Adipocyte (in vitro differentiated cells): Measurements from ENCODE around the gene FANCB.

ENCODE experiments used
- DNase-seq: peaks from one replicate; pipeline ENCODE4 v3.0.0-alpha.2; 2015; ENCODE audit warnings: low read depth
- H3K27me3 ChIP-seq: replicated peaks from 2 replicates; pipeline ENCODE4 v1.7.0; 2013; ENCODE audit warnings: mild to moderate bottlenecking, low read length, moderate library complexity; ENCODE audit not compliant: control insufficient read depth, insufficient read depth
- H3K36me3 ChIP-seq: 2 replicates; pipeline ENCODE4 v1.7.0; 2013; ENCODE audit warnings: low read length, mild to moderate bottlenecking, moderate library complexity; ENCODE audit not compliant: control insufficient read depth, insufficient read depth, severe bottlenecking
- H3K4me1 ChIP-seq: 2 replicates; pipeline ENCODE4 v1.7.0; 2013; ENCODE audit warnings: mild to moderate bottlenecking, low read length, moderate library complexity; ENCODE audit not compliant: control insufficient read depth, insufficient read depth
- H3K4me3 ChIP-seq: 2 replicates; pipeline ENCODE4 v1.7.0; 2013; ENCODE audit warnings: mild to moderate bottlenecking, low read length, moderate library complexity
- H3K9ac ChIP-seq: 2 replicates; pipeline ENCODE4 v1.7.0; 2013; ENCODE audit warnings: mild to moderate bottlenecking, low read length, moderate library complexity
- H3K9me3 ChIP-seq: 2 replicates; pipeline ENCODE4 v1.7.0; 2013; ENCODE audit warnings: mild to moderate bottlenecking, low read length, moderate library complexity; ENCODE audit not compliant: control insufficient read depth

FANCB gene

GRCh38 chrX:14896273-14896672, 23.4 kb upstream of the FANCB start:
- Histone ChIP-seq H3K27me3 (no peaks in the 10 kb centered on the region), H3K9ac (no peak overlapping the region)

GRCh38 chrX:14886252-14886651, 13.4 kb upstream of the FANCB start:
- no peak for DNase-seq
- no peaks in the 10 kb centered on the region for H3K36me3 ChIP-seq
- H3K9me3 ChIP-seq, result no peaks in the 10 kb centered on the region

More at GRCh38 chrX:14896273-14896672, 23.4 kb upstream of the FANCB start:
- no peaks in the 10 kb centered on the region for H3K4me1 ChIP-seq
- DNase-seq, result no peak
- H3K9me3 ChIP-seq, result no peaks in the 10 kb centered on the region
- peaks cover 47% of the 10 kb centered on the region for H3K36me3 ChIP-seq
- no peak overlapping the region for H3K4me3 ChIP-seq

GRCh38 chrX:14884714-14885113, 11.8 kb upstream of the FANCB start:
- no peaks in the 10 kb centered on the region for H3K9me3 ChIP-seq
- H3K27me3 ChIP-seq, result no peaks in the 10 kb centered on the region
- no peak overlapping the region for H3K9ac ChIP-seq
- no peaks in the 10 kb centered on the region for H3K4me1 ChIP-seq
- no peak overlapping the region for H3K4me3 ChIP-seq
- no peaks in the 10 kb centered on the region for H3K36me3 ChIP-seq
- no peak for DNase-seq

More at GRCh38 chrX:14886252-14886651, 13.4 kb upstream of the FANCB start:
- no peaks in the 10 kb centered on the region for H3K27me3 ChIP-seq
- H3K4me3 ChIP-seq, result no peak overlapping the region
- H3K9ac ChIP-seq, result no peak overlapping the region
- no peaks in the 10 kb centered on the region for H3K4me1 ChIP-seq

- no peak for DNase-seq
- Histone ChIP-seq H3K9ac (no peak overlapping the region), H3K27me3 (no peaks in the 10 kb centered on the region), H3K4me3 (no peak overlapping the region), H3K4me1 (no peaks in the 10 kb centered on the region), H3K36me3 (no peaks in the 10 kb centered on the region), H3K9me3 (no peaks in the 10 kb centered on the region)
Observed at GRCh38 chrX:14883826-14884225, 11.0 kb upstream of the FANCB start.

DNA sequence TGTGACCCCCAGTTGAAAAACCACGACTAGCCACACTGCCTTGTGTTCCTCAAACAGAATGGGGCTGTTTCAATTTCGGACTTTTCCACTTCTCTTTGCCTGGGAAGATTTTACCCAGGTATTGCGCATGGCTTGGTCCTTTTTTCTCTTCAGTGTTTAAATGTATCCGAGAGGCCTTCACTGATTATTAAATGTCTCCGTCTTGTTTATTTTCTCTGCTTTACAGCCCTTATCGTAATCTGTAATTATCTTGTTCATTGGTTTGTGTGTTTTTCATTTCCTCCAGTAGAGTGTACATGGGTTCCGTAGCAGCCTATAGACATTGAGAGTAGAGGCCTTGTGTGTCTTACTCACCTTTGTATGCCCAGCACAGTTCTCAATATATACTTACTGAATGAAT, 2.8 kb upstream of the FANCB start:
- Histone ChIP-seq H3K4me3 (no peak overlapping the region), H3K4me1 (peaks cover 9% of the 10 kb centered on the region), H3K27me3 (no peaks in the 10 kb centered on the region), H3K36me3 (peaks cover 4% of the 10 kb centered on the region), H3K9me3 (no peaks in the 10 kb centered on the region), H3K9ac (peak overlapping the region; percentile 25)
- no peak for DNase-seq

- Histone ChIP-seq H3K4me3 (peak overlapping the region; percentile 82), H3K9ac (peak overlapping the region; percentile 94), H3K9me3 (no peaks in the 10 kb centered on the region), H3K27me3 (no peaks in the 10 kb centered on the region), H3K36me3 (peaks cover 4% of the 10 kb centered on the region), H3K4me1 (peaks cover 9% of the 10 kb centered on the region)
- no peak for DNase-seq
Observed at GRCh38 chrX:14873676-14874049, 794 bp upstream of the FANCB start.

DNA sequence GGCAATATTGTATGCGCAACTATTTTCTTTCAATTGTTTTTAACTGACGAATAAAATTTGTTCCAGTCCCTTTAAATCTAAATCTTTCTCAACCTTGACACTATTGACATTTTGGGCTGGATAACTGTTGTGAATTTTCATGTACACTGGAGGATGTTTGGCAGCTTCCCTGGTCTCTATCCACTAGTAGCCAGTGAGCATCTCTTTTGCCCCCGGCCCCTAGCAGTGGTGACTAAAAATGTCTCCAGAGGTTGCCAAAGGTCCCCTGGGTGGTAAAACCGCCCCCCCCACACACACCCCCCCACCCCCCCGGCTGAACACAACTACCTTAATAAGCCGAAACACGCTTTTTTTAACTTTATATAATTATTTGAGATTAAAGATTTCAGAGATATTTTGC, 514 bp downstream of the FANCB start:
- Histone ChIP-seq H3K27me3 (no peaks in the 10 kb centered on the region), H3K9ac (peak overlapping the region; percentile 75), H3K4me3 (peak overlapping the region; percentile 84), H3K36me3 (peaks cover 4% of the 10 kb centered on the region), H3K9me3 (peaks cover 7% of the 10 kb centered on the region), H3K4me1 (peaks cover 9% of the 10 kb centered on the region)
- DNase-seq, result no peak

- Histone ChIP-seq H3K4me3 (no peak overlapping the region), H3K9ac (no peak overlapping the region), H3K4me1 (peaks cover 9% of the 10 kb centered on the region), H3K9me3 (peaks cover 12% of the 10 kb centered on the region), H3K36me3 (peaks cover 4% of the 10 kb centered on the region), H3K27me3 (no peaks in the 10 kb centered on the region)
- no peak for DNase-seq
Observed at GRCh38 chrX:14871767-14872166, 1.1 kb downstream of the FANCB start.

DNA sequence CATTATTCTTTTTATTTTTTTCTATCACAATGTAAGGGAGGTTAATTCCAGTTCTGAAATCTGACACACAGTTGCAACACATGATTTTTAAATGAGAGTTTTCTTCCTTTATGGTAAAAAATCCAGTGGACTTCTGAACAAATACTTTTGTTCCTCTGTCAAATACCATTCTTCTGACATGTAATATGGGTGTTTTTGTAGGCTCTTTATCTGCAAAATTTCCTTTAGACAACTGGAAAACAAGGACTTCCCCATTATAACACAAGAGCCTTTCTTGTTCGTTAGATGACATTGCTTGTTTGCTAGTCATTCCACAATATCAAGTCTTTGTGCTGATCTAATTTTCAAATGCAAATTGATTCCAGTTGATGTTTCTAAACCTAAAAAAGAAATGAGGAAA, 7.7 kb downstream of the FANCB start:
- DNase-seq, result peak; percentile 59
- Histone ChIP-seq H3K27me3 (no peaks in the 10 kb centered on the region), H3K36me3 (no peaks in the 10 kb centered on the region), H3K4me3 (no peak overlapping the region), H3K4me1 (peaks cover 13% of the 10 kb centered on the region), H3K9ac (no peak overlapping the region), H3K9me3 (peaks cover 16% of the 10 kb centered on the region)

GRCh38 chrX:14864631-14865030, 8.2 kb downstream of the FANCB start:
- no peak overlapping the region for H3K4me3 ChIP-seq
- no peaks in the 10 kb centered on the region for H3K36me3 ChIP-seq
- peaks cover 16% of the 10 kb centered on the region for H3K9me3 ChIP-seq
- peak; percentile 38 for DNase-seq
- H3K9ac ChIP-seq, result no peak overlapping the region
- H3K27me3 ChIP-seq, result no peaks in the 10 kb centered on the region
- peaks cover 13% of the 10 kb centered on the region for H3K4me1 ChIP-seq

- H3K36me3 ChIP-seq, result no peaks in the 10 kb centered on the region
- no peaks in the 10 kb centered on the region for H3K4me1 ChIP-seq
- H3K4me3 ChIP-seq, result no peak overlapping the region
- peaks cover 3% of the 10 kb centered on the region for H3K9me3 ChIP-seq
- no peaks in the 10 kb centered on the region for H3K27me3 ChIP-seq
- DNase-seq, result no peak
- no peak overlapping the region for H3K9ac ChIP-seq
Observed at GRCh38 chrX:14851526-14851925, 21.3 kb downstream of the FANCB start.

DNA sequence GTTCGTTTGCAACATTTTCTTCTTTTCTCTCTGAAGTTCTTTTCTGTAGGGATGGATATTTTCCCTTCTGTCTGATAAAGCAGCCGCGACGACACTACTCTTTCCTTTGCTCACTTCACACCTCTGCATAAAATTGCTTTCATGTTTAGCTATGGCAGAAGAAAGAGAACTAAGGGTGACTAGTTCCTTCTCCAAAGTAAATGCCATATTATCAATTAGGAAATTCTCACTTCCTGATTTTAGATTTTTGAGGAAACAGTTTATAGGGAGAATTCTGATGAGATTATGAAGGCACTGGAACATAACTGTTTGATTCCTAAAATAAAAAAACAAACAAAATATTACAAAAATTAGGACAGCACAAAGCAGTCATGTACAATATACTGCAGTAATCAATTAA, 29.2 kb downstream of the FANCB start:
- Histone ChIP-seq H3K36me3 (no peaks in the 10 kb centered on the region), H3K4me1 (no peaks in the 10 kb centered on the region), H3K4me3 (no peak overlapping the region), H3K9me3 (no peaks in the 10 kb centered on the region), H3K27me3 (no peaks in the 10 kb centered on the region), H3K9ac (no peak overlapping the region)
- DNase-seq, result no peak
